SH-SY5Y (cell line): Measurements from ENCODE around the gene RASGEF1C.

Experiments used
- GATA2 ChIP-seq: IDR thresholded peaks from 2 replicates; pipeline ENCODE4 v1.6.1; 2011; ENCODE audit warnings: mild to moderate bottlenecking, low read depth, low read length
- GATA3 ChIP-seq: IDR thresholded peaks from 2 replicates; pipeline ENCODE4 v1.6.1; 2011; ENCODE audit warnings: low read depth, mild to moderate bottlenecking, low read length, moderate library complexity

DNA sequence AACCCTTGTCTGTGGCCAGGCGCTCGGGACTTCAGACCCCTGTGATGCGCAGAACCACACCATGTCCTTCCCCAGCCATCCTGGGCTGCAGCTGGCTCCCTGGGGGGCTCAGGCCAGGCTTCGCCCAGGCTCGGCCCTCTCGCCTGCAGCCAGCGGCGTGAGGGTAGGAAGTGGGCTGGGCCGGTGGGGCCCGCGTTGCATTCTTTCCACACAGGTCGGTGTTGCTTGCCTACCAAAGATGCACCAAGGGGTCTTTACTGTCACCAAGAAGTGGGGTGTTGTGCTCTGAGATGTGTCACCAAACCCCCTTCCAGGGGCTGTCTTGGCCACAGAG is 89.1 kb downstream of the RASGEF1C start:
- TF ChIP-seq GATA3 = no peak
- TF ChIP-seq GATA2 = no peak
